Pancreas (tissue), 10 donors: ENCODE measurements around the gene RAPGEF4. TPM values are rescaled to one million over a fixed set of nuclear protein-coding genes. Genes with fewer than 3 reads are reported as not detected.

Source experiments
- ATAC-seq, 4 donors: fragments of 200-7000 bp; cut with Tn5 transposase; one replicate each; pipeline versions ENCODE4 v1.8.0 to v1.9.1; 2020; ENCODE audit warnings: mild to moderate bottlenecking in 4 of 4, moderate library complexity in 4 of 4
- DNase-seq, 6 donors: peaks; one replicate each; pipeline ENCODE4 v3.0.0-alpha.2; 2020
- FAIRE-seq: peaks from 2 replicates; lab custom pipeline; 2012; peaks lifted over from hg19 to GRCh38; lab: Jason Lieb, UNC
- H3K27ac ChIP-seq, 4 donors: fragments of 200-600 bp; sonication (generic); 1 replicate in 3 of 4; 2 replicates in 1 of 4; pipeline versions ENCODE4 v1.5.0 to v1.8.0; 2020
- H3K27me3 ChIP-seq, 4 donors: fragments of 200-600 bp; one replicate each; pipeline ENCODE4 v1.8.0; 2021
- H3K36me3 ChIP-seq, 3 donors: fragments of 200-600 bp; sonication (generic) in 1 of 3; one replicate each; pipeline versions ENCODE4 v1.5.0 to v1.8.0; 2020 to 2021
- H3K4me1 ChIP-seq, 3 donors: fragments of 200-600 bp; one replicate each; pipeline ENCODE4 v1.8.0; 2021
- H3K4me3 ChIP-seq, 4 donors: fragments of 200-600 bp; sonication (generic) in 2 of 4; one replicate each; pipeline versions ENCODE4 v1.5.0 to v1.8.0; 2020 to 2021
- H3K9me3 ChIP-seq, 4 donors: fragments of 200-600 bp; one replicate each; pipeline ENCODE4 v1.8.0; 2021
- CTCF ChIP-seq, 4 donors: fragments of 200-600 bp; sonication (generic) in 3 of 4; IDR thresholded peaks; one replicate each; pipeline versions ENCODE4 v1.5.0 to v1.8.0; 2021; ENCODE audit warnings: antibody characterized with exemption in 4 of 4
- WGBS, 2 donors: extraction: QIAGEN DNeasy Blood & Tissue Kit; methylation state at CpG; one replicate each; pipeline ENCODE4 v1.1.7; 2013; 5-methylcytosine and 5-hydroxymethylcytosine counted together
- intact Hi-C, 3 donors: fragments of 100-400 bp; cut with DNase I; formaldehyde crosslinking; loops; one replicate each; pipeline versions ENCODE4 v1.11.1 to v1.14.2; 2022
- polyA plus RNA-seq, 2 donors: library from polyadenylated mRNA; stranded (reverse); fragments of 200-250 nt; gene quantifications; one replicate each; pipeline ENCODE4 v1.2.3, GENCODE V29; 2013
- total RNA-seq, 6 donors: library from RNA; stranded (reverse); fragmentation: NEBNext Ultra II Directional in 4 of 6; extraction: Animal tissue kit (Norgen Biotek cat#: 25700) in 4 of 6; gene quantifications; one replicate each; pipeline versions ENCODE4 v1.2.1 to v1.2.4, GENCODE V29; 2021 to 2023
- donor health status: healthy with polysubstance abuse.
- donor health status: DM: no; HTN: no; CAD: no; lungs with moderate emphysema.
- donor health status: DM: no; HTN: no; CAD: no.
- donor health status: control.
- donor health status: control.
- donor health status: Bipolar disorder and iron deficiency.
- donor health status: DM: yes; HTN: yes; CAD: no.
- donor health status: DM: no; HTN: no; CAD: no.
- donor health status: DM: no; HTN: no; CAD: no.
- donor health status: DM: yes; HTN: yes; CAD: no.

Gene RAPGEF4
- total and polyA plus RNA-seq, 8 donors, result 2.1 to 9.0 (median 5.1) TPM

DNA sequence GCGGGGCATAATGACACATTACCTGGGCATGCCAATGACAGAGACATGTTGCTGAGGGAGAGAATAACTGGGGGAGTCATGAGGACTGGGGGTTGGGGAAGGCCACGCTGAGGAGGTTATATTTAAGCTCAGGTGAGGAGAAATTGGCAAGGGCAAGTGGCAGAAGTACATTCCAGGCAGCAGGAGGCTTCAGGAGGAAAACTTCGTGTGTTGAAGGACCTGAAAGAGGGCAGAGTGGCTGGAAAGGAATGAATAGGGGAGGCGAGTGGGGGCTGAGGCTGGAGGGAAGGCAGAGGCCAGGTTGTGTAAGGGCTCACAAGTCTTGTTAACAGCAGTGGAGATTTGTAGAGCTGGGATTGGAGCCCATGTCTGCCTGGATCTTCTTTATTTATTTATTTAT lies 166.3 kb downstream of the RAPGEF4 start:
- no peak for TF ChIP-seq CTCF (IDR thresholded peaks at IDR 0.05)
- WGBS, 2 donors, result 85 to 89% methylated on average over 4 of the region's 4 CpGs
- ATAC-seq, result no peak

GRCh38 chr2:172904236-172904635 lies 168.6 kb downstream of the RAPGEF4 start:
- DNase-seq, result no peak
- Histone ChIP-seq H3K4me1 (no peaks in the 10 kb centered on the region), H3K27me3 (no peaks in the 10 kb centered on the region), H3K27ac (no peak overlapping the region), H3K36me3 (no peaks in the 10 kb centered on the region), H3K9me3 (no peaks in the 10 kb centered on the region), H3K4me3 (no peak overlapping the region)
- intact Hi-C loops, result no loop called here
- WGBS, 2 donors, result 77 to 89% methylated on average over 1 of the region's 1 CpG
- no peak for ATAC-seq
- FAIRE-seq, result no peak
- TF ChIP-seq CTCF (IDR thresholded peaks at IDR 0.05), result no peak

More for the DNA sequence above, 166.3 kb downstream of the RAPGEF4 start:
- DNase-seq (no peak), FAIRE-seq (no peak)
- H3K27me3 ChIP-seq, result no peaks in the 10 kb centered on the region
- no peaks in the 10 kb centered on the region for H3K36me3 ChIP-seq
- H3K4me3 ChIP-seq, result no peak overlapping the region
- no peak overlapping the region for H3K27ac ChIP-seq
- H3K9me3 ChIP-seq, result no peaks in the 10 kb centered on the region
- intact Hi-C loops, result no loop called here
- H3K4me1 ChIP-seq, result no peaks in the 10 kb centered on the region

GRCh38 chr2:172905937-172906811 lies 170.5 kb downstream of the RAPGEF4 start:
- Histone ChIP-seq H3K4me3 (no peak overlapping the region), H3K27ac (no peak overlapping the region), H3K36me3 (no peaks in the 10 kb centered on the region), H3K4me1 (no peaks in the 10 kb centered on the region), H3K27me3 (no peaks in the 10 kb centered on the region), H3K9me3 (no peaks in the 10 kb centered on the region)
- WGBS, 2 donors, result 85 to 87% methylated on average over 3 of the region's 3 CpGs
- intact Hi-C loops, result no loop called here
- DNase-seq (no peak), FAIRE-seq (no peak), ATAC-seq (peak in 1 of 4 donors; percentile 26)
- no peak for TF ChIP-seq CTCF (IDR thresholded peaks at IDR 0.05)

GRCh38 chr2:172908275-172908674 lies 172.6 kb downstream of the RAPGEF4 start:
- ATAC-seq, result no peak
- WGBS, 2 donors, result 73 to 79% methylated on average over 3 of the region's 3 CpGs
- no peak for DNase-seq
- no peaks in the 10 kb centered on the region for H3K27me3 ChIP-seq
- no peak overlapping the region for H3K27ac ChIP-seq
- intact Hi-C loops, result no loop called here
- no peak for TF ChIP-seq CTCF (IDR thresholded peaks at IDR 0.05)
- FAIRE-seq, result no peak
- no peaks in the 10 kb centered on the region for H3K36me3 ChIP-seq
- no peak overlapping the region for H3K4me3 ChIP-seq
- H3K9me3 ChIP-seq, result no peaks in the 10 kb centered on the region
- H3K4me1 ChIP-seq, result no peaks in the 10 kb centered on the region

GRCh38 chr2:172909454-172909853 lies 173.8 kb downstream of the RAPGEF4 start:
- H3K36me3 ChIP-seq, result no peaks in the 10 kb centered on the region
- no peaks in the 10 kb centered on the region for H3K9me3 ChIP-seq
- intact Hi-C loops, result no loop called here
- no peak for DNase-seq
- WGBS, 2 donors, result 88 to 97% methylated on average over 3 of the region's 3 CpGs
- no peaks in the 10 kb centered on the region for H3K27me3 ChIP-seq
- H3K27ac ChIP-seq, result no peak overlapping the region
- no peak for TF ChIP-seq CTCF (IDR thresholded peaks at IDR 0.05)
- no peaks in the 10 kb centered on the region for H3K4me1 ChIP-seq
- FAIRE-seq, result no peak
- no peak for ATAC-seq
- H3K4me3 ChIP-seq, result no peak overlapping the region
